ENCODE data around the gene PPP1R3D.

Gene PPP1R3D

DNA sequence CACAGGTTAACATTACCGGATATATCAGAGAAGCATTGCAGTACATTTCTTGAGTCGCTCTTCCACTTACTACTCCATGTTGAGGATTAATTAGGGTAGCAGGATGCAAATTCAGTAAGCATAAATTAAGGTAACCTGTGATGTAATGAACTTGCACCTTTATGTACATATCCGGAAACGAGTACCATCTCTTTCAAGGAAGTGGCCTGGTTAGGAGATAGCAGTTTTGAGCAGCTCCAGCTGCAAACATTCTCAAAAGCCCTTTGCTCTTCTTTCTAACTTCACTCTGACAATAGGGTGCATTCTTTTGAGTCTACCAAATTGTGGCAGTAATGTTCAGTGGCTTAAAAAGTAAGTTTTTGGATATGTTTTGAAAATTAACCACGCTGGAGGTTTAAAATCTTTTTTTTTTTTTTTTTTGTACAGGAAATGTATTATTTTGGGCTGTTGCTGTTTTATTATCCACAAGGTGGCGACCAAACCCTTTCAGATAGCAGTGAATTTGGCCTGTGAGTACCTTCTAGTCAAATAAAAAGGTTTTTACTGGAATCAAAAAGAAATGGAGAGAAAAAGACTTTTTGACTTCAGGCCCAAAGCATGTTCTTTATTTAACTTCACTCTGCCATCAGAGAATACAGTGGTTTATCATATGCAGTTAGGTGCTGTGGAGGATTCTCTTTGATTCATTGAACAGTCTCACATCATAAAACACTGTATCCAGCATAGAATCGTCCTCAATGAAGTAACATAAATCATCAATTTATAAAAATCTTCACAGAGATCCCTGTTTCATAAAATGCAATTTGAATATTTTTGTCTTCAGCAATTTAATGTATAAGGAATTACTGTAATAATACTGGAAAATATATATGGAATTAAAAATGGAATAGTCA is 9.0 kb upstream of the PPP1R3D start:
- DNase-seq (ENCODE audit: low read depth in 2 of 2): no peak

DNA sequence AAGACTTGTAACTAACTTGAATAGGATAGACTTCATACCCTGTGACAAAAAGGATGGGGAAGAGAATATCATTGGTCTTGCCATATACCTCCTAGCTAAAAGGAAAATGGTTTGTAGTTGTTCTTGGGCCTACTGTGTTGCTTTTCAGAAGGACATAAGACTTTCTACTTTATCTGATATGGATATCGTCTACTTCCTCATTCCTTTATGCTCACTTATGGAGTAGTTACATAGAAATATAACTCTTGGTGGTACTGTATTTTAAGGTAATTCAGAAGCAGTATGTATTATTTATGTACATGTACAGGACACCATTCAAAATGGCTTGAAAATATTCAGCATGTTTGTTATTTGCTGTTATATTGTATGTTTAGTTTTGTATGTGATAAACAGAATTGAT is 8.1 kb upstream of the PPP1R3D start:
- DNase-seq (ENCODE audit: low read depth in 2 of 2): no peak

DNA sequence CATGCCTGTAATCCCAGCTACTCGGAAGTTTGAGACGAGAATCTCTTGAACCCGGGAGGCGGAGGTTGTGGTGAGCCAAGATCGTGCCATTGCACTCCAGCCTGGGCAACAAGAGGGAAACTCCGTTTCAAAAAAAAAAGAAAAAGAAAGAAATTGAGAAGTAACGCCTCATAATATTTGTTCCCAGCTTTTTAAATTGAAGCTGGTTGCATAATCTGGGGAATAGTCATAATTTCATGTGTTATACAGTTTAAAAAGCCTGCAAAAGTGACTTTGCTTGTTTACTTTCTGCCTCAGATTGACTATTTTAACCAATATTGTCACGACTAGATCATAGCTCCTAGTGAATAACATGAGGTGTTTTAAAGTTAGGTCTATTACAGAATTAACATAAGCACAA is 7.3 kb upstream of the PPP1R3D start:
- DNase-seq (ENCODE audit: low read depth in 2 of 2): no peak

DNA sequence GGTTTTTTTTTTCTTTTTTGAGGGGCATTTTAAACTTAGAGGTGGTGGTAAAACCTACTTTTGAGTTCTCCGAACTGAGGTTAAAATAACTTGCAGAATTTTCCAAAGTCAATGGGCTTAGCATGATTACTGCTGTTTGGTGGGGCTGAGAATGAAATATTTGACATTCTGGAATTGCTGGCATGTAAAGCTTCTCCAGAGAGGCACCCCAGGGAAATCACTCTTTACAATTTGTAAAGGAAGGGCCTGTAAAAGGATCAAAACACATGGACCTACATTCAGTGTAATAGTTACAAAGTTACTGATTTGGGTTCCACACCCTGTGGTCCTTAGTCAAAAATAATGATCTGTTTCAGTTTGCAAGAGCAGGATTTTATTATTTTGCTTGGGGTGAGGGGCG is 5.6 kb upstream of the PPP1R3D start:
- DNase-seq (ENCODE audit: low read depth in 2 of 2): no peak

DNA sequence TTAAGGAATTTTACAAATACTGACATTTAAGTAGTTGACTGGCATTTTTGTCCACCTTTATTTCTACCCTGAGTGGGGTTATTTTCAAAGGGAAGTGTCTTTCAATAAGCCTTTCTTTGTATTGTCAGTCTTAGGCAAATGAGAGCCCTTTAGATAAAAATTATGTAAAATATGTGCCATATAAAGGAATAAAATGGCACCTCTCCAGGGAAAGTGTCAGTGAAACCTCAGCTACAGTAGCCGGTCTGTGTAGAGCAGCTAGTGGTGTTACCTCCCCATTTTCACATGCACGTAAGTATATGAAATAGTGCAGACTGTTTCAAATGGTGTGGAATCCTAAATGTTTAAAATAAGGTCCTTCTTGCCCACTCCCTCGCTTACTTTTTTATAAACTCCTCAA is 5.1 kb upstream of the PPP1R3D start:
- DNase-seq (ENCODE audit: low read depth in 2 of 2): no peak

DNA sequence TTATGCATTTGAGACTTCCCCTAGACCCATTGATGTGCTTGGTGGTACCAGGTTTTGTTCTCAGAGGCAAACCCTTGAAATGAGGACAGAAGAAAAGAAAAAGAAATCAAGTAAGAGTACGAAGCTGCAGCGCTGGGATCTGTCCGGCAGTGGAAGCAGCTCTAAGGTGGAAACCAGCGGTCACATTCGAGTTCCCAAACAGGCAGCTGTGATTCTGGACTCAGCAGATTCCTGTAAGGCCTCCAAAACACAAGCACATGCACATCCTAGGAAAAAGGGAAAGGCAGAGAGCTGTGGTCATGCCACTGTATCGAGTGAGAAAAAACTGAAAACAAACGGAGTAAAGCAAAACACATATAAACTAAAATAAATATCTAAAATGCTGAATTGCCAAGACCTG is 4.6 kb upstream of the PPP1R3D start:
- no peak for DNase-seq (ENCODE audit: low read depth in 2 of 2)

DNA sequence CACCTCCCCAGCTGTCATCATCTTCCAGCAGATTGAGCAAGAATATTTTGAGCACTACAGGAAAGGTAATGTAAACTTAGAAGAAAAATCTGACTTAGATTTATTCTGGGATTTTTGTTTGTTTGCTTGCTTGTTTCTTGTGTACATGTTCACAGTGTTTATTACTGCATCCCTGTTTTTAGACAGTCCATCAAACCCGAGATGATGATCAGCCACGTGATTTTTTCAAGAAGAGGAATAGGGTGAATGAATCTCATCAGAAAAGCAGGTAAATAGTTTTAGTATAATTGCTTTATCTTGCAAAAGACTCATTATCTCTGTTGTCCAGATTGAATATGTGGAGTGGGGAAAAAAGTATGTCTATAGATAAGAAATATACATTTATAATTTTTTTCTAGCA is 2.1 kb upstream of the PPP1R3D start:
- no peak for DNase-seq (ENCODE audit: low read depth in 2 of 2)

DNA sequence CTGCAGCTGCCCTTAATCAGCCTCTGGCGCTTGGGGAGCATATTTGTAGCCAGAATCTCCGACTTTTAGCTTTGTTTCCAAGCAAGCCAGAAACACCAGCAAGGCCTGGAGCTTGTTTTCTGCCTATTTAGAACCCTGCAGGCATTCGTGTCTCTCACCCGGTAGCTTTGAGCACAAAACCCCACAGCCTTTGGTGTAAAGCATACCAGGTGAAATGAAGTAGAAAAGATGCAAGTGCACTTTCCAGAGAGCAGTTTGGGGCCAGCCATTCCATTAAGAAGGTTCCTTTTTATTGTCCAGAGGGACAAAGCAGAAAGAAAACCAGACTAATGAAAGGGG is 820 bp upstream of the PPP1R3D start:
- no peak for DNase-seq (ENCODE audit: low read depth in 2 of 2)

DNA sequence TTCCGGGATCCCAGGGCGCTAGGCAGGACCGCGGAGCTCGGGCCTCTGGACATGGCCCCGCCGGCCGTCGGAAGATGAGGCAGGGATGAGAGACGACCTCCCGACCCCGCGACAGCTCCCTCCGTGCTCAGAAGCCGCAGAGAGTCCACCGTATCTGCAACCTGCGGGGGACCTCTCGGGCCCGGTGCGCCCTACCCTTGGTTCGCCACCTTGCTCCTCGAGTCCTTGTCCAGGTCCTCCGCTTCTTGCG is 301 bp downstream of the PPP1R3D start:
- DNase-seq (ENCODE audit: low read depth in 2 of 2): no peak

DNA sequence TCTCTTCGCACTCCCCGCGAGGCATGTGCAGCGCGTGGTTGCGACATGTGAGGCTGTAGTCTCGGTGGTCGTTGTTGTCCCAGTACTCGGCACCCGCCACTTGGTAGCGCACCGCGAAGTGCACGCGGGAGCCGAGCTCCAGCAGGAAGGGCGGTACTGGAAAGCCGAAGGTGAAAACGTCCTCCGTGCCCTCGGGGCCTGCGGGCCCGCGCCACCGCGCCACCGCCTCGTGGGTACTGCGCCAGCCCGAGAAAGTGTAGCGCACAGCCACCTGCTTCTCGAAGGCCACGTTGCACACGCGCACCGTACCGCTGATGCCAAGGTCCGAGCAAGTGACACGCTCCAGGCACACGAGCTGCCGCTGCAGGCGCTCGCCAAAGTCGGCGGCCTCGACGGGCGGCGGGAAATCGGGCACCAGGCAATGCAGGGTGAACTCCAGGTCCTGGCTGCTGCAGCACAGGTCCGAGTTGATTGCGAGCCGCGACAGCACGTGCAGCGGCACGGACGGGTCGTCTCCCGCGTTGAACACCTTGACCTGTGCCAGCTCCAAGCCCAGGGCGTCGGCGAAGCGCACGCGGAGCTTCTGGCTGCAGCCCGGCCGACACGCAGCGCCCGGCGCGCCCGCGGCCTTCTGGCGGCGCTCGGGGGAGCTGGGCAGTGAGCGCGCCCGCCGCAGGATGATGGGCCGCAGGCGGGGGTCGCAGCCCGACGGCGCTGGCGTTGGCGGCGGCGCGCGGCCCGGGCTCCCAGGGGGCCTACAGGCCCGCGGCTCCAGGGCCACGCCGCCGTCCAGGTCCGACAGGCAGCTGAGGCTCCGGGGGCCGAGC is 840 bp downstream of the PPP1R3D start:
- DNase-seq (ENCODE audit: low read depth in 2 of 2): no peak

DNA sequence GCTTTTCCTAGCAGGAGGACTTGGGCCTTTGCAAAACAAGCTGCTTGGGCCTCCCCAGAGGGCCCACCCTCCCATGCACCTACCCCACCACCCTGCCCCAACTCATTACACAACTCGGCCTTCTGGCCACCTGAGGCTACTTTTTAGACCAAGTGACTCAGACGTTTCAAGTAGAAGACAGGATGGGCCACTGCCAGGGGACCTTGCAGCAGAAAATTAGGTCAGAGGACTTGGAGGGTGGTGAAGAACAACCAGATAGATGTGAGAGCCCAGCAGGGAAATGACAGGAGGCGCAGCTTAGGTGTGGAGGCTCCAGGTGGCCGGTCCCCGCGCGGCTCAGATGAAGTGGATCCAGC is 1.4 kb downstream of the PPP1R3D start:
- DNase-seq (ENCODE audit: low read depth in 2 of 2): no peak

DNA sequence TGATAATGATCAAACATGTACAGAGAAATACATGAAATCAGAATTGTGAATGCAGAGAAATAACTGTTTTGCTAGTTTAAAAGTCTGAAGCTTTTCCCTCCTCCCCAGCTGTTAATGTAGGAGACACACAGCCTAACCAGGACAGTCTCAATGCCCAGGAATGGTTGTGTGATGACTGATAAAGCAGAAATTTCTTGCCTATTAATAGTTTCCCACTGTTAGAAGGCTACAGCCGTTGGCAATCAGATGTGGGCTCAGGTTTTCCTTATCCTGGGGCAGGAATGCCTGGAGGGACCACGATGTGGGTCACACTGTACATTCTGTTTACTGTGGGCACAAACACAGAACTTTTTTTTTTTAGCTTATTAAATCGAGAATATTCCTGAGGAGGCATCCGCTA is 1.9 kb downstream of the PPP1R3D start:
- DNase-seq (ENCODE audit: low read depth in 2 of 2): no peak

DNA sequence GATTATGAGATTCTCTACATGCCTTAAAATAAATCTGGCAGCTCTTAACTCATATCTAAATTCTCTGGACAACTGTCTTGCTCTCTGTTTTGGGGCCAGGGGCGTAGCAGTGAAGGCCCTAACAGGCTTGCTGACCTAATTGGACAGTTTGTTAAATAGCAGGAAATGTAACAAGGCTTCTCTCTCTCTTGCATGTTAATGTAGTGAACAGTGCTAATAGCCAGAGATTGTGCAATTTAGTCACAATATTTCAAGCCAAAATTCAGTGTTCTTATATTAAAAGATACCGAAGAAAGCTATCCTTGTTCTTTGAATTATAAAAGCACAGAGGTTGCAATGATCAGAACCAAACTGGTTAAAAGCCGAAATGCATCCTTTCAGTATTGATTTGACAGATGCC is 3.0 kb downstream of the PPP1R3D start:
- DNase-seq (ENCODE audit: low read depth in 2 of 2): no peak

DNA sequence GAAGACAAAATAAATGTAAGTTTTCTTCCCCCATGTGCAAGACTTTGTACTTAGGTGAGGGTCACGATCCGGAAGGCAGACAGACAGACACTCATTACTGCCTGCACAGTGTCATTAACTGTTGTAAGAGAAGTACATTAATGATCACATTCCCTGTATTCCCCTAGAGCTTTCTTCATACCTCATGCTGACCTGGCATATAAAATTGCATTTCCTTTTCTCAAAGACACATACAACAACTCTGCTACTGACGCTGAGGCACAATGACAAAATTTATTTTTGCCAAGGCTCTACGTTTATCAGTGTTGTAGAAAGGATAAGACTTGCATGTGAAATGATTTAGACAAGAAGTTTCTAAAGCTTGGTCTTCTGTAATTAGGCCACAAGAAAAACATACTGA is 3.7 kb downstream of the PPP1R3D start:
- no peak for DNase-seq (ENCODE audit: low read depth in 2 of 2)

DNA sequence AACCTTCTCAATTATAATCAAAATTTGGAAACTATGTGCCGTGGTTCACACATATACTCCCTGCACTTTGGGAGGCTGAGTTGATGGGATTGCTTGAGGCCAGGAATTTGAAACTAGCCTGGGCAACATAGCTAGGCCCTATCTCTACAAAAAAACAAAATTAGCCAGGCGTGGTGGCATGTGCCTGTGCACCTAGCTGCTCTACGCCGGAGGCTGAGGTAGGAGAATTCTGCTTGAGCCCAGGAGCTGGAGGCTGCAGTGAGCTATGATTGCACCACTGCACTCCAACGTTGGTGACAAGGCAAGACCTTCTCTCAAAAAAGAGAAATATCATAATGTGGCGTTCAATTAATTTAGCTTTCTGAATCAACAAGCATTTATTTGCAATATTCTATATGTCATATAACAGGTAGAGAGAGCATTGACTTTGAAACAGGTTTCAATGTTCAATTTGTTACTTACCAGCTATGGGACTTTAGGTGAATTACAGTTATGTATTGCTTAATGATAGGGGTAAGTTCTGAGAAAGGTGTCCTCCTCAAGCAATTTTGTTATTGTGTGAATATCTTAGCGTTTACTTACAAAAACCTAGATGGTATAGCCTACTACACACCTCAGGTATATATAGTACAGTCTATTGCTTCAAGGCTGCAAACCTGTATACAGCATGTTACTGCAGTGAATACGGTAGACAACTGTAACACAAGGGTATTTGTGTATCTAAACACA is 4.5 kb downstream of the PPP1R3D start:
- no peak for DNase-seq (ENCODE audit: low read depth in 2 of 2)

DNA sequence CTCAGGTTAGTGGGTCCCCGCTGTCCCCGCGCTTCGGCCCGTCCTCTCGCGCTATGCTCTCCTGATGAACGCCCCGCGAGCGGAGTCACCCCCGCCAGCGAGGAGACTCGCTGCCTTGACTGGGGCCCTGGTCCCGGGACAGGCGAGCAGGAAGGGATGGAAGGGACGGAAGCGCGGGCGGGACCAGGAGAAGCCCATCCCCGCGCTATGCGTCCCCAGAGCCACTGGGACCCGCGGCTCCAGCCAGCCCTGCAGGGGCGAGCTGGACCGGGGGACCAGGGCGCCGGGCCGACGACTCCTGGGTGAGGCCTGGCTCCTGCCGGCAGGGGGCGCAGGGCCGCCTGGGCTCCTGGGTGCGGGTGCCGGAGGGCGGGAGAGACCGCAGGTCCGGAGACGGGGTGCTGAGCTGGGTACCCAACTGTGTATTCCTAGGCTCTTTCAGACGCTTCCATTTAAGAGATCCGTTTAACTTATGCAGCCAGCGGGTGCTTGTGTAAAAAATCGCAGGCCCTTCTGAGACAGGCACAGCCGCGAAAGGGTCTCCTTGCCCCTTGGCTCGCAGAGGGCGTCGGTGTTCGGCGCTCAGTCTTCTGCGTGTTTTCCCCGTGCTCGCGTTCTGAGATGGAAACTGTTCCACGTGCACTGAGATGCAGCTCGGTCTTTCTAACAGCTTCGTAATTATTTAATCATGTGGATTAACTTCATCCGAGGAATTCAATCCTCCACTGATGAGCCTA is 6.1 kb downstream of the PPP1R3D start:
- DNase-seq (ENCODE audit: low read depth in 2 of 2): peak; percentile 53 to 66

DNA sequence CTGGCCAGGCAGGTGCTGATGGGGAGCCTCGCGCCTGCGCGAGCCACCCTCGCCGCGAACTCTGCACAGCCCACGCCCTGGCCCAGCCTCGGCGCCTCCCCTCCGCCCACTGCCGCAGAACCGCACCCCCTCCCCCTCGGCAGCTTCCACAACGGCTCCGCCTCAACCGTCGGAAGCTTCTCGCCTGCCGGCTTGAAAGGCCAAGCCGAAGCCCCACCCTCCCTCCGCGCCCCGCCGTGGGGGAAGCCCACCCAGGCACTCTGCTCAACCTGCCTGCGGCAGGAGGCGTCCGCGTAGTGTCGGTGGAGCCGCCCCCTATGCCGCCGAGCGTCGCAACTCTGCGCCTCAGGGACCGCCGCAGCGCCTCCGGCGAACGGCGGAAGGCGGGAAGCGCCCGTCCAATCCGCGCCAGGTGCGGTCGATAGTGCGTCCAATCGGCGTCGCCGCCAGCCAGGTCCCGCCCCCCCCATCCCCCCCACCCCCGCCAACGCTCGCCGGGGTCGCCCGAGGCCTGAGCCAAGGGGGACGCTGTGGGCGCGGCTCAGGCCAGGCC is 6.7 kb downstream of the PPP1R3D start, which contains the start of gene SYCP2:
SYCP2 (minus strand) TSS at position 342 of the 553 bp plus-strand sequence. CDS start 11,224 bp downstream, outside the sequence.
- peak; percentile 21 to 41 for DNase-seq (ENCODE audit: low read depth in 2 of 2)

DNA sequence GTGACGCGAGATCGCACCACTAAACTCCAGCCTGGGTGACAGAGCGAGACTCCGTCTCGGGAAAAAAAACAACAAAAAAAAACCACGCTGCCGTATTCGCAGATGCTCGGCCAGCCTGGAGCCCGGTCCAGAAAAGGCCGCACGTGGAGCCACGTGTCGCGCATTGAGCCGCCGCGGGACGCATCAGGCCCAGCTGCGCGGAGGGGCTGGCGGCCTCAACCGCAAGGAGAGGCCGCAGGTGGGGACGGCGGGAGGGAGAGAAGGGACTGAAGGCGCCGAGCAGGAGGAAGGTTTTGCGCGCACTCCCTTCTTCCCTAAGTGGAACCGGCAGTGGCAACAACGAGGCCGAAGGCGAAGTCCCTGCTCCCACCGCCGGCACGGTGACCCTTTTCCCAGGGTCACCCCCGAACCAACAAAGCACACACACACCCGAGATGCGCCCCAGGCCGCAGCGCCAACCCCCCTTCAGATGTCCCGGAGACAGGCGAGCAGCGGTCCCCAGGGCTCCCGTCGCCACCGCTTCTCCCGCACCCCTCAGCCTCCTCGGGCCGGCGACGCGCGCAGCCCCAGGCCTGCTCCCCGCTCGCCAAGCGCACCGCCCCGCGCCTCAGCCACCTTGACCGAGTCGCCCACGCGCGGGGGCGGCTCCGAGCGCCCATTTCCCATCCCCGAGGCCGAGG is 7.3 kb downstream of the PPP1R3D start:
- DNase-seq (ENCODE audit: low read depth in 2 of 2): no peak

DNA sequence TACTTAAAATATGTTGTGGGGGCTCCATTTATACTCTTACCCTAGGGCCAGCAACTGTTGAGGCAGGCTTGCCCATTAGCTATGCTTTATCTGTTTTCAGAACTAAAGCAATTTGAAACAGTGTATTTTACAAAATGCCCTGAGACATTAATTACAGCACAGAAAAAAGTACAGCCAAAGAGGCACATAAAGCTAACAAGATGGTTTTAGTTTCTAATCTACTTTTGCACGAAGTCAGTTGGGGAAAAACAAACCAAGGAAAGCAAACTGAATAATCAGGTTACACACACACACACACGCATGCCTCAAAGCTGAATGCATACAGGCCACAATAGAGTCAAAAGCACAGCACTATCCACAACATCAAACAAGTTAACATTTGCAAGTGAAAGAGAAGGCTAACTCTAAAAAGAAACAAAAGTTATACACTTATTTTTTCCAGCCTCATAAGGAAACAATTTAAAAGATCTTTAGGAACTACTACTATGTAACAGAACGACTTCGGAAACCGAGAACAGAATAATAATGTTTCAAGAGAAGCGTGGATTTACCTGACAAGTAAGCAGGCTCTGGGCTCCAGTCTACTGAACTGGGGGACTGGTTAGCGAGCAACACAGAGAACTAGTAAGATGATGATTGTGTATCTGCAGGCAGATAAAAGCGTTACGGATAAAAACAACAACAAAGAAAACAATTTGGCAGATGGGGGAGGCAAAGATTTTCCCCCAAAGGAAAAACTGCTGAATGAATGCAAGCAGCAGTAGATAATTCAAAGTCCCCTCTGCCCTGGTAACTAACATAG is 8.4 kb downstream of the PPP1R3D start:
- DNase-seq (ENCODE audit: low read depth in 2 of 2): no peak

DNA sequence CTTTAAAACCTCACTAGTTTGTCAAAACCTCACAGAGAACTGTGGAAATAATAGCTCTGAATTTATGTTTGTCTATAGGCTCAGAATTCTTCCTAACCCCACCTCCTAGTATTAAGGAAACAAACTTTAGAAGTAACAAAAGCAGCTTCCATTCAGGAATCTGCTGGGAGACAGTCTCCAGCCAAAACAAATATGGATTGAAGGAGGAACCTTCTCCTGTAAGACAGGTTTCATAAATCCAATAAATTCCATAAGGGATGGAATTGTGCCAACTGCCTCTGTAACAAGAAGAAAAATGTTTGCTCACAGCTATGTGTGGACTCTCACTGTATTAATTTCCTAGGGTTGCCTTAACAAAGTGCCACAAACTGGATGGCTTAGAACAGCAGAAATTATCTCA is 14.2 kb downstream of the PPP1R3D start:
- no peak for DNase-seq (ENCODE audit: low read depth in 2 of 2)
